ENCODE data around the gene SPATA12. TPM values are rescaled to one million over a fixed set of nuclear protein-coding genes. Genes with fewer than 3 reads are reported as not detected.

The SPATA12 gene
- total and polyA plus RNA-seq, 2 donors (not counting 3 experiments of a cell fraction or from before 2014, with no cell fraction given), result 0.18 TPM; not detected in 1

DNA sequence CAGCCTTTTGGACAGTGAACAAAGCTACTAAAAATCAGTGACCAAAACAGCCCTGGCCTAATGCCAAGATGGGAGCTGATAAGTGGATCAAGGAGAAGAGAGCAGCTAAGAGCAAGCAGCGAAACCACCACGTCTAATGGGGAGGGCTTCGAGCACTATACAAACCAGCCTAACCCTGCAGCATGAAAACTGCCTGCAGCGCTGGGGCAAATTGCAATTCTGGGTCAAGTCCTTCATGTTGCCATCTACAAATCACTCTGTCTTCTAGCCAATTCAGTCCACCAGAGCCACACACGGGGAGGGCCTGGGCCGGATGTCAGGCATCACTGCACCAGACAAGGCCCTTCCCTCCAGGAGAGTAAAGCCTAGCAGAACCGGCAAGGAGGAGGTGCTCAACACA, 30.5 kb upstream of the SPATA12 start:
- Histone ChIP-seq H3K4me2 (ENCODE audit: insufficient read depth, low read length) (no peak overlapping the region), H3K9ac (replicated peaks; ENCODE audit: extremely low read depth, insufficient read depth, low read length) (no peak overlapping the region), H3K4me3 (replicated peaks in 1 of 3; ENCODE audit: insufficient read depth in 1 of 3, low read depth in 1 of 3, low read length in 3 of 3) (no peak overlapping the region), H2AFZ (ENCODE audit: low read depth, low read length) (no peak overlapping the region), H3K79me2 (ENCODE audit: control insufficient read depth, insufficient read depth, low read length) (no peaks in the 10 kb centered on the region), H4K20me1 (replicated peaks; ENCODE audit: control insufficient read depth, extremely low read depth, insufficient read depth, low read length) (no peaks in the 10 kb centered on the region), H3K27me3 (ENCODE audit: control insufficient read depth in 2 of 2, insufficient read depth in 2 of 2, low read length in 2 of 2) (peaks cover 0 to 1% of the 10 kb centered on the region in 2 experiments), H3K4me1 (ENCODE audit: control insufficient read depth, extremely low read depth, insufficient read depth, low read length) (no peaks in the 10 kb centered on the region), H3K9me3 (replicated peaks; ENCODE audit: control insufficient read depth, insufficient read depth, low read length) (no peaks in the 10 kb centered on the region), H3K27ac (ENCODE audit: insufficient read depth, low read depth, low read length) (no peak overlapping the region), H3K9me1 (replicated peaks; ENCODE audit: control insufficient read depth, extremely low read depth, insufficient read depth, low read length) (no peaks in the 10 kb centered on the region), H3K36me3 (ENCODE audit: control insufficient read depth in 2 of 2, extremely low read depth in 1 of 2, insufficient read depth in 2 of 2, low read length in 2 of 2) (no peaks in the 10 kb centered on the region)
- TF ChIP-seq FOS (IDR thresholded peaks at IDR 0.05; ENCODE audit: borderline replicate concordance, insufficient read depth, low read length) (no peak), GATA2 (IDR thresholded peaks at IDR 0.05; ENCODE audit: insufficient read depth, insufficient read length, low read depth, low read length) (no peak), POLR2AphosphoS5 (IDR thresholded peaks at IDR 0.05; ENCODE audit: insufficient read depth, low read depth, low read length) (no peak), POLR2A (IDR thresholded peaks at IDR 0.05; ENCODE audit: low read depth, low read length) (no peak), JUN (IDR thresholded peaks at IDR 0.05; ENCODE audit: borderline replicate concordance, insufficient read depth, insufficient read length, low read depth) (no peak)
- FAIRE-seq (no peak), DNase-seq (ENCODE audit: low read depth, low spot score) (no peak)
- ChIA-PET POLR2A (no interaction called here), CTCF (no interaction called here)
- dilution Hi-C loops (cut with MboI; ENCODE audit: extremely low pct_ligation_motif_present, low sequenced_read_pairs) (no loop called here), intact Hi-C loops (cut with micrococcal nuclease) (no loop called here)
- no TSS peak for BruUV-seq (replicated peaks)

- TF ChIP-seq POLR2A (IDR thresholded peaks at IDR 0.05; ENCODE audit: low read depth, low read length) (no peak), MYC (IDR thresholded peaks at IDR 0.05; ENCODE audit: low read depth, low read length) (no peak), POLR2AphosphoS5 (IDR thresholded peaks at IDR 0.05; ENCODE audit: insufficient read depth, low read depth, low read length) (no peak), FOS (IDR thresholded peaks at IDR 0.05; ENCODE audit: borderline replicate concordance, insufficient read depth, low read length) (no peak), EZH2 (IDR thresholded peaks at IDR 0.05; ENCODE audit: borderline replicate concordance, low read depth, low read length, severe bottlenecking) (no peak), GATA2 (IDR thresholded peaks at IDR 0.05; ENCODE audit: insufficient read depth, insufficient read length, low read depth, low read length) (no peak), JUN (IDR thresholded peaks at IDR 0.05; ENCODE audit: borderline replicate concordance, insufficient read depth, insufficient read length, low read depth) (no peak), MAX (IDR thresholded peaks at IDR 0.05; ENCODE audit: insufficient read depth, insufficient read length) (no peak)
- TF ChIP-seq, protein P1, sequence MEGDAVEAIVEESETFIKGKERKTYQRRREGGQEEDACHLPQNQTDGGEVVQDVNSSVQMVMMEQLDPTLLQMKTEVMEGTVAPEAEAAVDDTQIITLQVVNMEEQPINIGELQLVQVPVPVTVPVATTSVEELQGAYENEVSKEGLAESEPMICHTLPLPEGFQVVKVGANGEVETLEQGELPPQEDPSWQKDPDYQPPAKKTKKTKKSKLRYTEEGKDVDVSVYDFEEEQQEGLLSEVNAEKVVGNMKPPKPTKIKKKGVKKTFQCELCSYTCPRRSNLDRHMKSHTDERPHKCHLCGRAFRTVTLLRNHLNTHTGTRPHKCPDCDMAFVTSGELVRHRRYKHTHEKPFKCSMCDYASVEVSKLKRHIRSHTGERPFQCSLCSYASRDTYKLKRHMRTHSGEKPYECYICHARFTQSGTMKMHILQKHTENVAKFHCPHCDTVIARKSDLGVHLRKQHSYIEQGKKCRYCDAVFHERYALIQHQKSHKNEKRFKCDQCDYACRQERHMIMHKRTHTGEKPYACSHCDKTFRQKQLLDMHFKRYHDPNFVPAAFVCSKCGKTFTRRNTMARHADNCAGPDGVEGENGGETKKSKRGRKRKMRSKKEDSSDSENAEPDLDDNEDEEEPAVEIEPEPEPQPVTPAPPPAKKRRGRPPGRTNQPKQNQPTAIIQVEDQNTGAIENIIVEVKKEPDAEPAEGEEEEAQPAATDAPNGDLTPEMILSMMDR (IDR thresholded peaks at IDR 0.05; ENCODE audit: extremely low read depth in 1 of 2, insufficient read depth in 1 of 2, low read depth in 1 of 2, low read length in 2 of 2), result no peak
- no peak for FAIRE-seq
- intact Hi-C loops (cut with micrococcal nuclease) (no loop called here), dilution Hi-C loops (cut with MboI; ENCODE audit: extremely low pct_ligation_motif_present, low sequenced_read_pairs) (no loop called here)
- peaks cover 0 to 1% of the 10 kb centered on the region in 2 experiments for H3K27me3 ChIP-seq (ENCODE audit: control insufficient read depth in 2 of 2, insufficient read depth in 2 of 2, low read length in 2 of 2)
- no peaks in the 10 kb centered on the region for H3K36me3 ChIP-seq (ENCODE audit: control insufficient read depth in 2 of 2, extremely low read depth in 1 of 2, insufficient read depth in 2 of 2, low read length in 2 of 2)
- no peaks in the 10 kb centered on the region for H4K20me1 ChIP-seq (replicated peaks; ENCODE audit: control insufficient read depth, extremely low read depth, insufficient read depth, low read length)
- no TSS peak for BruUV-seq (replicated peaks)
- POLR2A ChIA-PET, result no interaction called here
- H3K9ac ChIP-seq (replicated peaks; ENCODE audit: extremely low read depth, insufficient read depth, low read length), result no peak overlapping the region
- no peaks in the 10 kb centered on the region for H3K9me1 ChIP-seq (replicated peaks; ENCODE audit: control insufficient read depth, extremely low read depth, insufficient read depth, low read length)
- H3K79me2 ChIP-seq (ENCODE audit: control insufficient read depth, insufficient read depth, low read length), result no peaks in the 10 kb centered on the region
- no peaks in the 10 kb centered on the region for H3K4me1 ChIP-seq (ENCODE audit: control insufficient read depth, extremely low read depth, insufficient read depth, low read length)
- no peak overlapping the region for H3K4me3 ChIP-seq (replicated peaks in 1 of 3; ENCODE audit: insufficient read depth in 1 of 3, low read depth in 1 of 3, low read length in 3 of 3)
- CTCF ChIA-PET, result no interaction called here
- H3K27ac ChIP-seq (ENCODE audit: insufficient read depth, low read depth, low read length), result no peak overlapping the region
- no peak for DNase-seq (ENCODE audit: low read depth, low spot score)
- H3K4me2 ChIP-seq (ENCODE audit: insufficient read depth, low read length), result no peak overlapping the region
- no peaks in the 10 kb centered on the region for H3K9me3 ChIP-seq (replicated peaks; ENCODE audit: control insufficient read depth, insufficient read depth, low read length)
- H2AFZ ChIP-seq (ENCODE audit: low read depth, low read length), result no peak overlapping the region
Measured at GRCh38 chr3:57030721-57031120, 29.7 kb upstream of the SPATA12 start.

Measured in endothelial cell of umbilical vein (primary cell).